ENCODE data around the gene TIMMDC1.
"Not testable (repeated sequence)": the region's sequence is repeated elsewhere in the genome, so short reads cannot be mapped to it uniquely, and the experiment has no call there.

DNA sequence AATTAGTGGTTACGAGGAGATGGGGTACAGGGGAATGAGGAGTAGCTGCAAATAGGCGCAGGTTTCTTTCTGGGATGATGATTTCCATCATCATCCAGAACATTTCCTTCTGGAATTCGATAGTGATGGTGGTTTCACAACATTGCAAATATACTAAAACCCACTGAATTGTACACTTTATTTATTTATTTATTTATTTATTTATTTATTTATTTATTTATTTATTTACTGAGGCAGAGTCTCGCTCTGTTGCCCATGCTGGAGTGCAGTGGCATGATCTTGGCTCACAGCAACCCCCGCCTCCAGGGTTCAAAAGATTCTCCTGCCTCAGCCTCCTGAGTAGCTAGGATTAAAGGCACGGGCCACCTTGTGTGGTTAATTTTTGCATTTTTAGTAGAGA is 54.6 kb downstream of the TIMMDC1 start:
- TF ChIP-seq POLR2AphosphoS5, POLR2A, EP300 (IDR thresholded peaks at IDR 0.05): not testable (repeated sequence)
- TF ChIP-seq, protein P1, sequence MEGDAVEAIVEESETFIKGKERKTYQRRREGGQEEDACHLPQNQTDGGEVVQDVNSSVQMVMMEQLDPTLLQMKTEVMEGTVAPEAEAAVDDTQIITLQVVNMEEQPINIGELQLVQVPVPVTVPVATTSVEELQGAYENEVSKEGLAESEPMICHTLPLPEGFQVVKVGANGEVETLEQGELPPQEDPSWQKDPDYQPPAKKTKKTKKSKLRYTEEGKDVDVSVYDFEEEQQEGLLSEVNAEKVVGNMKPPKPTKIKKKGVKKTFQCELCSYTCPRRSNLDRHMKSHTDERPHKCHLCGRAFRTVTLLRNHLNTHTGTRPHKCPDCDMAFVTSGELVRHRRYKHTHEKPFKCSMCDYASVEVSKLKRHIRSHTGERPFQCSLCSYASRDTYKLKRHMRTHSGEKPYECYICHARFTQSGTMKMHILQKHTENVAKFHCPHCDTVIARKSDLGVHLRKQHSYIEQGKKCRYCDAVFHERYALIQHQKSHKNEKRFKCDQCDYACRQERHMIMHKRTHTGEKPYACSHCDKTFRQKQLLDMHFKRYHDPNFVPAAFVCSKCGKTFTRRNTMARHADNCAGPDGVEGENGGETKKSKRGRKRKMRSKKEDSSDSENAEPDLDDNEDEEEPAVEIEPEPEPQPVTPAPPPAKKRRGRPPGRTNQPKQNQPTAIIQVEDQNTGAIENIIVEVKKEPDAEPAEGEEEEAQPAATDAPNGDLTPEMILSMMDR (IDR thresholded peaks at IDR 0.05): not testable (repeated sequence)
